Measurements from ENCODE around the gene SLC25A53.

SLC25A53 gene

DNA sequence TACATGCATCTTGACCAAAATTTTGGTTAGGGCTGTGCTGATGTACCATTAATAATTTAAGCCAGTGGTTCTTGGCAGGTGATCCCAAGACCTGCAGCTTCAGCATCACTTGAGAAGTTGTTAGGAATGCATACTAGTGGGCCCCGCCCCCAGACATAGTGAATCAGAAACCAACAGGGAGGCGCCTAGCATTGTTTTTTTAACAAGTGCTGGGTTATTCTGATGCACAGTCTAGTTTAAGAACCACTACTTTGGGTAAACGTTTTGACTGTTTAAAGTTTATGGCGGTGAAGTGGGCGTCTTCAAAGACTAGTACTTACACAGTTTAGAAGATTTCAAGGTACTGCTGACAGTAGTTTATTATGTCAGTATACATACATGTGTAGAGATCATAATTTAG lies 33.0 kb upstream of the SLC25A53 start:
- DNase-seq (ENCODE audit: extremely low read depth, insufficient read length), result no peak
- TF ChIP-seq, protein P1, sequence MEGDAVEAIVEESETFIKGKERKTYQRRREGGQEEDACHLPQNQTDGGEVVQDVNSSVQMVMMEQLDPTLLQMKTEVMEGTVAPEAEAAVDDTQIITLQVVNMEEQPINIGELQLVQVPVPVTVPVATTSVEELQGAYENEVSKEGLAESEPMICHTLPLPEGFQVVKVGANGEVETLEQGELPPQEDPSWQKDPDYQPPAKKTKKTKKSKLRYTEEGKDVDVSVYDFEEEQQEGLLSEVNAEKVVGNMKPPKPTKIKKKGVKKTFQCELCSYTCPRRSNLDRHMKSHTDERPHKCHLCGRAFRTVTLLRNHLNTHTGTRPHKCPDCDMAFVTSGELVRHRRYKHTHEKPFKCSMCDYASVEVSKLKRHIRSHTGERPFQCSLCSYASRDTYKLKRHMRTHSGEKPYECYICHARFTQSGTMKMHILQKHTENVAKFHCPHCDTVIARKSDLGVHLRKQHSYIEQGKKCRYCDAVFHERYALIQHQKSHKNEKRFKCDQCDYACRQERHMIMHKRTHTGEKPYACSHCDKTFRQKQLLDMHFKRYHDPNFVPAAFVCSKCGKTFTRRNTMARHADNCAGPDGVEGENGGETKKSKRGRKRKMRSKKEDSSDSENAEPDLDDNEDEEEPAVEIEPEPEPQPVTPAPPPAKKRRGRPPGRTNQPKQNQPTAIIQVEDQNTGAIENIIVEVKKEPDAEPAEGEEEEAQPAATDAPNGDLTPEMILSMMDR (IDR thresholded peaks at IDR 0.05; ENCODE audit: insufficient read depth, low read length, poor library complexity, severe bottlenecking), result no peak
- Histone ChIP-seq H3K36me3 (ENCODE audit: control insufficient read depth, insufficient read depth, low read length) (no peaks in the 10 kb centered on the region), H3K27me3 (replicated peaks; ENCODE audit: control insufficient read depth, insufficient read depth, low read length) (no peaks in the 10 kb centered on the region), H3K4me3 (replicated peaks; ENCODE audit: low read depth, low read length) (no peak overlapping the region)

GRCh38 chrX:104187931-104188330 lies 31.1 kb upstream of the SLC25A53 start:
- TF ChIP-seq, protein P1 (IDR thresholded peaks at IDR 0.05; ENCODE audit: insufficient read depth, low read length, poor library complexity, severe bottlenecking), result no peak
- no peaks in the 10 kb centered on the region for H3K27me3 ChIP-seq (replicated peaks; ENCODE audit: control insufficient read depth, insufficient read depth, low read length)
- H3K4me3 ChIP-seq (replicated peaks; ENCODE audit: low read depth, low read length), result no peak overlapping the region
- no peaks in the 10 kb centered on the region for H3K36me3 ChIP-seq (ENCODE audit: control insufficient read depth, insufficient read depth, low read length)
- DNase-seq (ENCODE audit: extremely low read depth, insufficient read length), result no peak

DNA sequence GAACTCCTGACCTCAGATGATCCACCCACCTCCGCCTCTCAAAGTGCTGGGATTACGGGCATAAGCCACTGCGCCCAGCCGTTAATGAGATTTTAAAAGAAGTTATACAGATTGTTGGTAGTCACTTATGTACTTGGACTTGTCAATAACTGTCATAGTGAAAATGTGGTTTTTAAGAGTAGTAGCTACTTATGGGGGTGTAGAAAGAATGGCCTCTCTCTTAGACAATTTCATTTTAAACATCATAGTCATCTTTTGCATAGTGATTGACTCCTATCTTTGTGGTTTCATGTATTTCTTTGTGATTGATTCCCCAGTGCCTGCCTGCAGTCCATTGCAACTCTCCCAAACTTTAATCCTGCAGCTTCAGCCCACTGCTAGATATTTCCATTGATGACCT lies 26.9 kb upstream of the SLC25A53 start:
- DNase-seq (ENCODE audit: extremely low read depth, insufficient read length), result no peak
- no peak overlapping the region for H3K4me3 ChIP-seq (replicated peaks; ENCODE audit: low read depth, low read length)
- no peaks in the 10 kb centered on the region for H3K36me3 ChIP-seq (ENCODE audit: control insufficient read depth, insufficient read depth, low read length)
- TF ChIP-seq, protein P1 (IDR thresholded peaks at IDR 0.05; ENCODE audit: insufficient read depth, low read length, poor library complexity, severe bottlenecking), result no peak
- no peaks in the 10 kb centered on the region for H3K27me3 ChIP-seq (replicated peaks; ENCODE audit: control insufficient read depth, insufficient read depth, low read length)

DNA sequence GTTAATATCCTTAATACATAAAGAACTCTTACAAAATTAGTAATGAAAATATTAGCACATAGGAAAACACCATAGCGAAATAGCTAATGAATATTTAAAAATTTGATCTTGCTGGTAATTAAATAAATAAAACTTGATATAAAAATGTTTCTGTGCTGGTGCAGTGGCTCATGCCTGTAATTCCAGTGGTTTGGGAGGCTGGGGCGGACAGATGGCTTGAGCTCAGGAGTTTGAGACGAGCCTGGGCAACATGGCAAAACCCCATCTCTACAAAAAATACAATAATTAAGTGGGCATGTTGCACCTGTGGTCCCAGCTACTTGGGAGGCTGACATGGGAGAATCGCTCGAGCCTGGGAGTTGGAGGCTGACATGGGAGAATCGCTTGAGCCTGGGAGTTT lies 17.0 kb upstream of the SLC25A53 start:
- DNase-seq (ENCODE audit: extremely low read depth, insufficient read length), result no peak
- H3K27me3 ChIP-seq (replicated peaks; ENCODE audit: control insufficient read depth, insufficient read depth, low read length), result no peaks in the 10 kb centered on the region
- no peak overlapping the region for H3K4me3 ChIP-seq (replicated peaks; ENCODE audit: low read depth, low read length)
- TF ChIP-seq, protein P1 (IDR thresholded peaks at IDR 0.05; ENCODE audit: insufficient read depth, low read length, poor library complexity, severe bottlenecking), result no peak
- no peaks in the 10 kb centered on the region; the same call in 1 of the 2 replicates for H3K36me3 ChIP-seq (ENCODE audit: control insufficient read depth, insufficient read depth, low read length)

- Histone ChIP-seq H3K27me3 (replicated peaks; ENCODE audit: control insufficient read depth, insufficient read depth, low read length) (no peaks in the 10 kb centered on the region), H3K36me3 (ENCODE audit: control insufficient read depth, insufficient read depth, low read length) (no peaks in the 10 kb centered on the region; the same call in 1 of the 2 replicates), H3K4me3 (replicated peaks; ENCODE audit: low read depth, low read length) (no peak overlapping the region)
- TF ChIP-seq, protein P1 (IDR thresholded peaks at IDR 0.05; ENCODE audit: insufficient read depth, low read length, poor library complexity, severe bottlenecking), result no peak
- DNase-seq (ENCODE audit: extremely low read depth, insufficient read length), result no peak
Observed at GRCh38 chrX:104172788-104173187, 16.0 kb upstream of the SLC25A53 start.

DNA sequence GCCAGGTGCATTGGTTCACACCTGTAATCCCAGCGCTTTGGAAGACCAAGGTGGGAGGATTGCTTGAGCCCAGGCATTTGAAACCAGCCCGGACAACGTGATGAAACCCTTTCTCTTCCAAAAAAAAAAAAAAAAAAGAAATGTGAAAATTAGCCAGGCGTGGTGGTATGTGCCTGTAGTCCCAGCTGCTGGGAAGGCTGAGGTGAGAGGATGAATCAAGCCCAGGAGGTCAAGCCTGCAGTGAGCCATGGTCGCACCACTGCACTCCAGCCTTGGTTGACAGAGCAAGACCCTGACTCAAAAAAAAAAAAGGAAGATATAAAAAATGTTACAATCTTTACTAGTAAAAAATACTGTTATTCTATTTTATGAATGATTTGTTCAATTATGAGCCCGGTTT lies 15.3 kb upstream of the SLC25A53 start:
- DNase-seq (ENCODE audit: extremely low read depth, insufficient read length), result no peak
- no peaks in the 10 kb centered on the region for H3K27me3 ChIP-seq (replicated peaks; ENCODE audit: control insufficient read depth, insufficient read depth, low read length)
- TF ChIP-seq, protein P1 (IDR thresholded peaks at IDR 0.05; ENCODE audit: insufficient read depth, low read length, poor library complexity, severe bottlenecking), result no peak
- no peaks in the 10 kb centered on the region; the same call in 1 of the 2 replicates for H3K36me3 ChIP-seq (ENCODE audit: control insufficient read depth, insufficient read depth, low read length)
- H3K4me3 ChIP-seq (replicated peaks; ENCODE audit: low read depth, low read length), result no peak overlapping the region
